Rectal smooth muscle tissue (tissue), 1 donor: ENCODE data around the gene DENND1A.

Source experiments
- H3K27ac ChIP-seq: one replicate; pipeline ENCODE4 v1.7.0; 2013; ENCODE audit warnings: low read depth, low read length, inconsistent platforms
- H3K27me3 ChIP-seq: one replicate; pipeline ENCODE4 v1.7.0; 2013; ENCODE audit warnings: low read length; ENCODE audit not compliant: control insufficient read depth, insufficient read depth
- H3K36me3 ChIP-seq: one replicate; pipeline ENCODE4 v1.7.0; 2013; ENCODE audit warnings: low read length; ENCODE audit not compliant: control insufficient read depth, insufficient read depth
- H3K4me1 ChIP-seq: one replicate; pipeline ENCODE4 v1.7.0; 2013; ENCODE audit warnings: low read length; ENCODE audit not compliant: control insufficient read depth, insufficient read depth
- H3K4me3 ChIP-seq: one replicate; pipeline ENCODE4 v1.7.0; 2013; ENCODE audit warnings: low read length
- H3K9ac ChIP-seq: one replicate; pipeline ENCODE4 v1.7.0; 2013; ENCODE audit warnings: low read length

The DENND1A gene

GRCh38 chr9:123382653-123383511 lies 547.0 kb downstream of the DENND1A start:
- H3K27ac ChIP-seq: no peak overlapping the region
- no peak overlapping the region for H3K9ac ChIP-seq
- H3K4me1 ChIP-seq: no peaks in the 10 kb centered on the region
- H3K4me3 ChIP-seq: no peak overlapping the region
- no peaks in the 10 kb centered on the region for H3K27me3 ChIP-seq
- H3K36me3 ChIP-seq: peaks cover 5% of the 10 kb centered on the region

- Histone ChIP-seq H3K27ac (no peak overlapping the region), H3K9ac (no peak overlapping the region), H3K4me1 (no peaks in the 10 kb centered on the region), H3K36me3 (peaks cover 5% of the 10 kb centered on the region), H3K4me3 (no peak overlapping the region), H3K27me3 (no peaks in the 10 kb centered on the region)
Measured at GRCh38 chr9:123380852-123381705, 548.8 kb downstream of the DENND1A start.

- Histone ChIP-seq H3K27me3 (peaks cover 7% of the 10 kb centered on the region), H3K4me1 (peaks cover 3% of the 10 kb centered on the region), H3K9ac (no peak overlapping the region), H3K36me3 (peaks cover 5% of the 10 kb centered on the region), H3K4me3 (no peak overlapping the region), H3K27ac (no peak overlapping the region)
Measured at GRCh38 chr9:123378956-123379660, 550.8 kb downstream of the DENND1A start.

- no peak overlapping the region for H3K9ac ChIP-seq
- peaks cover 10% of the 10 kb centered on the region for H3K27me3 ChIP-seq
- H3K27ac ChIP-seq: no peak overlapping the region
- H3K4me1 ChIP-seq: peaks cover 3% of the 10 kb centered on the region
- peaks cover under 1% of the 10 kb centered on the region for H3K36me3 ChIP-seq
- H3K4me3 ChIP-seq: no peak overlapping the region
Measured at GRCh38 chr9:123378025-123378424, 551.9 kb downstream of the DENND1A start.

- Histone ChIP-seq H3K36me3 (no peaks in the 10 kb centered on the region), H3K27me3 (peaks cover 16% of the 10 kb centered on the region), H3K9ac (no peak overlapping the region), H3K4me3 (peak overlapping the region; percentile 15), H3K4me1 (peaks cover 3% of the 10 kb centered on the region), H3K27ac (no peak overlapping the region)
Measured at GRCh38 chr9:123377211-123377971, 552.5 kb downstream of the DENND1A start.

- Histone ChIP-seq H3K27me3 (peaks cover 20% of the 10 kb centered on the region), H3K27ac (peak overlapping the region; percentile 24), H3K4me1 (peaks cover 3% of the 10 kb centered on the region), H3K4me3 (peak overlapping the region; percentile 27), H3K9ac (no peak overlapping the region), H3K36me3 (no peaks in the 10 kb centered on the region)
Measured at GRCh38 chr9:123376218-123377071, 553.5 kb downstream of the DENND1A start.

- Histone ChIP-seq H3K27me3 (peaks cover 20% of the 10 kb centered on the region), H3K27ac (peak overlapping the region; percentile 63), H3K4me1 (peaks cover 3% of the 10 kb centered on the region), H3K9ac (no peak overlapping the region), H3K36me3 (no peaks in the 10 kb centered on the region), H3K4me3 (peak overlapping the region; percentile 27)
Measured at GRCh38 chr9:123375469-123376132, 554.3 kb downstream of the DENND1A start.

GRCh38 chr9:123373946-123374345 lies 556.0 kb downstream of the DENND1A start:
- Histone ChIP-seq H3K4me3 (no peak overlapping the region), H3K36me3 (no peaks in the 10 kb centered on the region), H3K27ac (no peak overlapping the region), H3K27me3 (peaks cover 24% of the 10 kb centered on the region), H3K4me1 (peaks cover 3% of the 10 kb centered on the region), H3K9ac (no peak overlapping the region)

- peaks cover 3% of the 10 kb centered on the region for H3K4me1 ChIP-seq
- H3K9ac ChIP-seq: no peak overlapping the region
- H3K4me3 ChIP-seq: no peak overlapping the region
- H3K36me3 ChIP-seq: no peaks in the 10 kb centered on the region
- peaks cover 24% of the 10 kb centered on the region for H3K27me3 ChIP-seq
- no peak overlapping the region for H3K27ac ChIP-seq
Measured at GRCh38 chr9:123373447-123373923, 556.4 kb downstream of the DENND1A start.

GRCh38 chr9:123372766-123373446 lies 557.0 kb downstream of the DENND1A start:
- Histone ChIP-seq H3K36me3 (no peaks in the 10 kb centered on the region), H3K27ac (no peak overlapping the region), H3K4me1 (peaks cover 3% of the 10 kb centered on the region), H3K4me3 (no peak overlapping the region), H3K9ac (no peak overlapping the region), H3K27me3 (peaks cover 26% of the 10 kb centered on the region)
